ENCODE data around the gene VSIG8. TPM values are rescaled to one million over a fixed set of nuclear protein-coding genes. Genes with fewer than 3 reads are reported as not detected.

VSIG8 gene
- total and polyA plus RNA-seq, 2 of the 8 experiments (the other 6 are each of a cell fraction or from before 2014, with no cell fraction given) = not detected

GRCh38 chr1:159872891-159873290 lies 10.4 kb upstream of the VSIG8 start:
- no peak overlapping the region for H2BK120ac ChIP-seq (replicated peaks; ENCODE audit: low read depth, low read length)
- H3K9me3 ChIP-seq (ENCODE audit: insufficient read depth in 2 of 2, low read depth in 1 of 2, low read length in 1 of 2) = no peaks in the 10 kb centered on the region
- no peaks in the 10 kb centered on the region for H3K36me3 ChIP-seq (ENCODE audit: control insufficient read depth in 2 of 4, insufficient read depth in 4 of 4, low read length in 3 of 4)
- no peak overlapping the region for H2BK5ac ChIP-seq (ENCODE audit: low read depth, low read length)
- no peak for DNase-seq (ENCODE audit: low read depth in 1 of 2, low spot score in 2 of 2)
- no peaks in the 10 kb centered on the region for H4K20me1 ChIP-seq (replicated peaks in 1 of 2; ENCODE audit: control insufficient read depth in 1 of 2, insufficient read depth in 2 of 2, low read length in 2 of 2)
- no peak overlapping the region for H3K23ac ChIP-seq (ENCODE audit: insufficient read length)
- H2BK12ac ChIP-seq (ENCODE audit: low read depth, low read length) = no peak overlapping the region
- H3K27ac ChIP-seq (ENCODE audit: low read depth, low read length) = no peak overlapping the region
- H3K9ac ChIP-seq (replicated peaks in 1 of 4; ENCODE audit: extremely low read depth in 1 of 4, low read depth in 3 of 4, low read length in 3 of 4) = no peak overlapping the region
- H3K4ac ChIP-seq (replicated peaks; ENCODE audit: insufficient read length, low read depth, low read length) = no peak overlapping the region
- H3K4me3 ChIP-seq (ENCODE audit: extremely low read depth in 1 of 4, insufficient read depth in 2 of 4, low read depth in 3 of 4, low read length in 4 of 4) = no peak overlapping the region
- no peaks in the 10 kb centered on the region; a peak in 1 of 7 replicates for H3K4me1 ChIP-seq (replicated peaks in 1 of 4; ENCODE audit: control insufficient read depth in 3 of 4, insufficient read depth in 4 of 4, low read length in 3 of 4)
- no peaks in the 10 kb centered on the region for H3K79me1 ChIP-seq (ENCODE audit: low read depth, low read length)
- H2AFZ ChIP-seq (ENCODE audit: low read length) = no peak overlapping the region
- H4K91ac ChIP-seq (replicated peaks; ENCODE audit: insufficient read length, low read length) = no peak overlapping the region
- H3K79me2 ChIP-seq (ENCODE audit: control insufficient read depth in 1 of 2, insufficient read depth in 2 of 2, low read length in 2 of 2) = no peaks in the 10 kb centered on the region
- no peak overlapping the region for H2BK15ac ChIP-seq (ENCODE audit: low read length)
- H2BK20ac ChIP-seq (ENCODE audit: low read length) = no peak overlapping the region
- ChIA-PET CTCF (ENCODE audit: partially characterized antibody) (interaction anchor here (0.9 to 7.0 kb wide), 14 partner anchors 10 to 675 kb away, joined by 3 to 63 read pairs (median 4); partner anchors contain the start of genes DUSP23, FCRL6 and VSIG8), POLR2A (ENCODE audit: partially characterized antibody) (interaction anchor here (1.3 kb wide), 1 partner anchor 73 kb away, joined by 3 read pairs; no protein-coding TSS in a partner anchor)
- no peaks in the 10 kb centered on the region for H3K23me2 ChIP-seq (ENCODE audit: low read depth, low read length)
- no peaks in the 10 kb centered on the region for H3K27me3 ChIP-seq (replicated peaks in 1 of 4; ENCODE audit: control insufficient read depth in 3 of 4, extremely low read depth in 1 of 4, insufficient read depth in 3 of 4, low read length in 3 of 4)
- H3K14ac ChIP-seq (ENCODE audit: insufficient read length) = no peak overlapping the region
- no peak overlapping the region for H2AK5ac ChIP-seq (ENCODE audit: low read depth, low read length)
- no peak overlapping the region for H3K4me2 ChIP-seq (ENCODE audit: insufficient read depth in 1 of 2, low read depth in 2 of 2, low read length in 2 of 2)
- no peak for FAIRE-seq
- H4K5ac ChIP-seq (ENCODE audit: insufficient read length, low read depth, low read length) = no peak overlapping the region
- WGBS, 2 experiments (ENCODE audit: extremely low coverage in 1 of 2, insufficient coverage in 1 of 2, insufficient read length in 1 of 2, insufficient replicate concordance in 2 of 2, low coverage in 1 of 2, low lambda C conversion rate in 2 of 2, missing lambda C conversion rate in 1 of 2) = 88% methylated on average over 13 of the region's 15 CpGs; no CpG with 5 or more reads in 1 of the 2 experiments
- H4K8ac ChIP-seq (ENCODE audit: extremely low read depth, insufficient read depth, low read length) = no peak overlapping the region
- no peak overlapping the region for H3K56ac ChIP-seq (replicated peaks; ENCODE audit: insufficient read length, low read depth, low read length)
- H3K18ac ChIP-seq (ENCODE audit: extremely low read depth, low read length) = no peak overlapping the region
- TF ChIP-seq GABPA (IDR thresholded peaks at IDR 0.05; ENCODE audit: borderline replicate concordance, insufficient read depth, low read length) = no peak
- TF ChIP-seq SIRT6 (IDR thresholded peaks at IDR 0.05; ENCODE audit: low read length) = no peak
- no peak for TF ChIP-seq RNF2 (IDR thresholded peaks at IDR 0.05; ENCODE audit: borderline replicate concordance, low read depth, low read length, missing control alignments, poor library complexity, severe bottlenecking)
- TF ChIP-seq PHF8 (conservative IDR thresholded peaks at IDR 0.05; ENCODE audit: low read depth, low read length) = no peak
- no peak for TF ChIP-seq EP300 (IDR thresholded peaks at IDR 0.05; ENCODE audit: borderline replicate concordance in 1 of 2, low read depth in 2 of 2, low read length in 2 of 2)
